CD4-positive, alpha-beta T cell treated with Interleukin-12 subunit alpha and Interleukin-12 subunit beta, for 1 hour (primary cell): ENCODE data around the gene PDE6D.
"Not testable (repeated sequence)": the region's sequence is repeated elsewhere in the genome, so short reads cannot be mapped to it uniquely, and the experiment has no call there.

Source experiments
- DNase-seq: peaks from one replicate; pipeline ENCODE4 v3.0.0-alpha.2; 2020

Gene PDE6D

GRCh38 chr2:231769170-231770136 is 11.6 kb downstream of the PDE6D start:
- DNase-seq = no peak

GRCh38 chr2:231765496-231765929 is 15.6 kb downstream of the PDE6D start:
- DNase-seq = no peak

GRCh38 chr2:231764760-231765159 is 16.3 kb downstream of the PDE6D start:
- DNase-seq = no peak

- DNase-seq = no peak
These were observed 17.0 kb downstream of the PDE6D start for GRCh38 chr2:231764124-231764523.

GRCh38 chr2:231761735-231762134 is 19.3 kb downstream of the PDE6D start:
- DNase-seq = no peak

GRCh38 chr2:231752061-231752460 is 29.0 kb downstream of the PDE6D start:
- DNase-seq = no peak

- DNase-seq = no peak
These were observed 29.9 kb downstream of the PDE6D start for GRCh38 chr2:231751042-231751815.

- DNase-seq = not testable (repeated sequence)
These were observed 32.1 kb downstream of the PDE6D start for GRCh38 chr2:231749016-231749415.

- not testable (repeated sequence) for DNase-seq
These were observed 32.8 kb downstream of the PDE6D start for GRCh38 chr2:231748153-231748896.

- DNase-seq = no peak
These were observed 35.6 kb downstream of the PDE6D start for GRCh38 chr2:231745303-231746038.

- DNase-seq = no peak
These were observed 37.5 kb downstream of the PDE6D start for GRCh38 chr2:231743376-231744116.

GRCh38 chr2:231737761-231738160 is 43.3 kb downstream of the PDE6D start:
- no peak for DNase-seq

GRCh38 chr2:231732604-231733003 is 48.5 kb downstream of the PDE6D start:
- no peak for DNase-seq

- no peak for DNase-seq
These were observed 53.5 kb downstream of the PDE6D start for GRCh38 chr2:231727621-231728020.

GRCh38 chr2:231726276-231726675 is 54.8 kb downstream of the PDE6D start:
- no peak for DNase-seq

- DNase-seq = no peak
These were observed 55.6 kb downstream of the PDE6D start for GRCh38 chr2:231725476-231725875.

GRCh38 chr2:231722721-231723307 is 58.3 kb downstream of the PDE6D start:
- DNase-seq = no peak

GRCh38 chr2:231720987-231721966 is 59.8 kb downstream of the PDE6D start:
- DNase-seq = no peak

- no peak for DNase-seq
These were observed 60.6 kb downstream of the PDE6D start for GRCh38 chr2:231720292-231720986.
